HCT116 (cell line): ENCODE results near the gene CCDC3. TPM values are rescaled to one million over a fixed set of nuclear protein-coding genes. Genes with fewer than 3 reads are reported as not detected.

Source experiments
- ATAC-seq: fragments of 200-7000 bp; cut with Tn5 transposase; 2 replicates; pipeline ENCODE4 v1.9.1; 2020; ENCODE audit warnings: mild to moderate bottlenecking, moderate library complexity
- BruUV-seq: library from RNA; stranded (reverse); fragments of 400-500 nt; replicated peaks from 2 replicates; lab custom pipeline; 2021; lab: Mats Ljungman, UMichigan
- CTCF ChIA-PET: fragments of 300-600 bp; sonication (Branson Sonifier 250); formaldehyde crosslinking; loops from one replicate; lab custom pipeline; 2021; ENCODE audit warnings: antibody characterized with exemption; lab: Charles Lee
- POLR2A ChIA-PET: fragments of 300-600, 350-600 bp; sonication (Branson Sonifier 250); formaldehyde crosslinking; loops from one replicate; lab custom pipeline; 2021; ENCODE audit warnings: antibody characterized with exemption; lab: Charles Lee
- RAD21 ChIA-PET, 2 experiments: fragments of 300-600 bp; sonication (Branson Sonifier 250); formaldehyde crosslinking; loops; one replicate each; lab custom pipeline; 2023; ENCODE audit warnings: low total read pairs in 2 of 2; ENCODE audit not compliant: uncharacterized antibody in 2 of 2, unreplicated experiment in 2 of 2, low non-redundant PET in 1 of 2; lab: Charles Lee
- DNase-seq: peaks from one replicate; pipeline ENCODE4 v3.0.0-alpha.2; 2010; ENCODE audit warnings: low read depth, low spot score
- H2AFZ ChIP-seq: fragments of 200-600 bp; shearing (Covaris generic), sonication (generic); 2 replicates; pipeline ENCODE4 v1.6.1; 2017; ENCODE audit warnings: low read depth, mixed run types, mixed read lengths, antibody characterized with exemption, low read length; ENCODE audit not compliant: poor library complexity, severe bottlenecking
- H3K27ac ChIP-seq: 2 replicates; pipeline ENCODE4 v1.5.1; 2012; ENCODE audit warnings: low read depth, low read length
- H3K27me3 ChIP-seq: fragments of 200-600 bp; sonication (generic); 2 replicates; pipeline ENCODE4 v1.6.1; 2016; ENCODE audit warnings: mixed run types, low read length, mixed read lengths; ENCODE audit not compliant: insufficient read depth
- H3K36me3 ChIP-seq, 2 experiments: fragments of 200-500 bp in 1 of 2; fragments of 200-600 bp in 1 of 2; sonication (Bioruptor generic) in 1 of 2; sonication (generic) in 1 of 2; 2 replicates each; pipeline versions ENCODE4 v1.5.1 to v1.6.1; 2014 to 2016; ENCODE audit warnings: low read length in 2 of 2, inconsistent platforms in 1 of 2, mixed read lengths in 1 of 2, mixed run types in 1 of 2; ENCODE audit not compliant: insufficient read depth in 2 of 2, control insufficient read depth in 1 of 2
- H3K4me1 ChIP-seq, 2 experiments: fragments of 200-600 bp in 1 of 2; sonication (generic) in 1 of 2; 2 replicates each; pipeline versions ENCODE4 v1.5.1 to v1.6.1; 2012 to 2017; ENCODE audit warnings: low read length in 2 of 2, inconsistent platforms in 1 of 2, mild to moderate bottlenecking in 1 of 2, mixed read lengths in 1 of 2, mixed run types in 1 of 2, moderate library complexity in 1 of 2; ENCODE audit not compliant: insufficient read depth in 2 of 2, control insufficient read depth in 1 of 2
- H3K4me2 ChIP-seq: fragments of 200-600 bp; sonication (generic); 2 replicates; pipeline ENCODE4 v1.6.1; 2017; ENCODE audit warnings: mixed run types, low read length, mixed read lengths
- H3K4me3 ChIP-seq, 2 experiments: fragments of 200-600 bp in 1 of 2; sonication (generic) in 1 of 2; replicated peaks in 1 of 2; 2 replicates each; pipeline ENCODE4 v1.5.1; 2011 to 2016; ENCODE audit warnings: low read length in 2 of 2, control low read depth in 1 of 2, low read depth in 1 of 2, mild to moderate bottlenecking in 1 of 2, mixed read lengths in 1 of 2, mixed run types in 1 of 2
- H3K79me2 ChIP-seq: fragments of 200-600 bp; sonication (generic); 2 replicates; pipeline ENCODE4 v1.6.1; 2017; ENCODE audit warnings: mild to moderate bottlenecking, mixed run types, low read length, moderate library complexity, mixed read lengths; ENCODE audit not compliant: insufficient read depth
- H3K9ac ChIP-seq: fragments of 200-600 bp; sonication (generic); 2 replicates; pipeline ENCODE4 v1.6.1; 2016; ENCODE audit warnings: low read length, mixed read lengths
- H3K9me2 ChIP-seq: fragments of 200-600 bp; sonication (generic), shearing (Covaris generic); 2 replicates; pipeline ENCODE4 v1.6.1; 2017; ENCODE audit warnings: mixed run types, mild to moderate bottlenecking, moderate library complexity; ENCODE audit not compliant: insufficient read depth
- H3K9me3 ChIP-seq, 2 experiments: fragments of 200-500 bp in 1 of 2; fragments of 200-600 bp in 1 of 2; sonication (Bioruptor generic) in 1 of 2; sonication (generic) in 1 of 2; 2 replicates each; pipeline ENCODE4 v1.6.1; 2014 to 2017; ENCODE audit warnings: low read length in 2 of 2, mixed read lengths in 2 of 2, inconsistent platforms in 1 of 2, low read depth in 1 of 2, mild to moderate bottlenecking in 1 of 2, mixed run types in 1 of 2, moderate library complexity in 1 of 2; ENCODE audit not compliant: control insufficient read depth in 1 of 2, insufficient read depth in 1 of 2
- H4K20me1 ChIP-seq: fragments of 200-600 bp; sonication (generic), shearing (Covaris generic); 2 replicates; pipeline ENCODE4 v1.6.1; 2017; ENCODE audit warnings: mixed run types, mild to moderate bottlenecking, moderate library complexity; ENCODE audit not compliant: insufficient read depth
- CBX3 ChIP-seq: IDR thresholded peaks from 2 replicates; pipeline ENCODE4 v1.6.1; 2012; ENCODE audit warnings: low read depth
- CEBPB ChIP-seq: IDR thresholded peaks from 2 replicates; pipeline ENCODE4 v1.6.1; 2012; ENCODE audit warnings: low read depth
- EGR1 ChIP-seq: IDR thresholded peaks from 2 replicates; pipeline ENCODE4 v1.6.1; 2012; ENCODE audit warnings: low read depth
- EZH2 ChIP-seq: fragments of 200-600 bp; sonication (generic); IDR thresholded peaks from 2 replicates; pipeline ENCODE4 v1.6.1; 2017; ENCODE audit warnings: antibody characterized with exemption, mixed run types
- EZH2phosphoT487 ChIP-seq: fragments of 200-600 bp; IDR thresholded peaks from 2 replicates; pipeline ENCODE4 v1.6.1; 2018; ENCODE audit warnings: antibody characterized with exemption, borderline replicate concordance
- FOSL1 ChIP-seq: IDR thresholded peaks from 2 replicates; pipeline ENCODE4 v1.6.1; 2012; ENCODE audit warnings: low read depth
- JUND ChIP-seq: IDR thresholded peaks from 2 replicates; pipeline ENCODE4 v1.6.1; 2012
- POLR2AphosphoS5 ChIP-seq: IDR thresholded peaks from 2 replicates; pipeline ENCODE4 v1.6.1; 2011; ENCODE audit warnings: mild to moderate bottlenecking, low read depth, low read length, moderate library complexity
- RAD21 ChIP-seq: IDR thresholded peaks from 2 replicates; pipeline ENCODE4 v1.6.1; 2012; ENCODE audit warnings: low read depth, mild to moderate bottlenecking
- SRF ChIP-seq: IDR thresholded peaks from 2 replicates; pipeline ENCODE4 v1.6.1; 2012; ENCODE audit warnings: low read depth
- YY1 ChIP-seq: IDR thresholded peaks from 2 replicates; pipeline ENCODE4 v1.6.1; 2011; ENCODE audit warnings: low read length, low read depth, moderate library complexity, mild to moderate bottlenecking; ENCODE audit not compliant: insufficient replicate concordance; ENCODE audit errors: extremely low read depth
- intact Hi-C: fragments of 100-400 bp; cut with micrococcal nuclease; formaldehyde crosslinking; loops from 2 replicates; pipeline ENCODE4 v1.10.0; 2022
- total RNA-seq: library from RNA; stranded (reverse); gene quantifications from one replicate; pipeline ENCODE4 v1.2.1, GENCODE V29; 2021; ENCODE audit not compliant: unreplicated experiment
- TF ChIP-seq, protein P1 (sequence below), 3 experiments: fragments of 200-600 bp in 1 of 3; sonication (generic) in 1 of 3; IDR thresholded peaks in 2 of 3; conservative IDR thresholded peaks in 1 of 3; 2 replicates each; pipeline ENCODE4 v1.5.1; 2012 to 2017; ENCODE audit warnings: low read depth in 2 of 3, low read length in 2 of 3, antibody characterized with exemption in 1 of 3, borderline replicate concordance in 1 of 3, control low read depth in 1 of 3, mild to moderate bottlenecking in 1 of 3, mixed read lengths in 1 of 3, mixed run types in 1 of 3, moderate library complexity in 1 of 3; ENCODE audit not compliant: insufficient read depth in 1 of 3
- TF ChIP-seq, protein P2 (sequence below): IDR thresholded peaks from 2 replicates; pipeline ENCODE4 v1.6.1; 2012
- TF ChIP-seq, protein P3 (sequence below): IDR thresholded peaks from 2 replicates; pipeline ENCODE4 v1.6.1; 2012; ENCODE audit warnings: low read depth

Gene CCDC3
- total RNA-seq, 1 experiment from 2014 or later = 10.5 TPM

DNA sequence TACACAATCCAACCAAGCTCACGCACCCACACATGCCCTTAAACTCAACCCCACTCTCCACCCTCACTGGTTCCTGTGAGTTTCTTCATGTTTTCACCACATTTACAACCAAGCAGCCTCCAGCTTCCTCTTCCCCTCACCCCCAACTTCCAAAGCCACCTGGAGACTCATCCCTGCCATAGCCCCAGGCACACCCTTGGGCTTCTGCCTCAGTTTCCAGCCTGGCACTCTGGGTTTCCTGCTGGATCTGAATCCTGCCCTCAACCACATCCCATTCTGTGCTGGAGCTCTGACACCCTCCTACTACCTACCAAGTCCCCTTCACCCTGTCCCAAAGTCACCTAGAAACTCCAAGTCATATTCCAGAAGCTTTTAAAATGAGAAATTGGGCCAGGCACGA lies 29.4 kb downstream of the CCDC3 start (continued):
- TF ChIP-seq, protein P1, sequence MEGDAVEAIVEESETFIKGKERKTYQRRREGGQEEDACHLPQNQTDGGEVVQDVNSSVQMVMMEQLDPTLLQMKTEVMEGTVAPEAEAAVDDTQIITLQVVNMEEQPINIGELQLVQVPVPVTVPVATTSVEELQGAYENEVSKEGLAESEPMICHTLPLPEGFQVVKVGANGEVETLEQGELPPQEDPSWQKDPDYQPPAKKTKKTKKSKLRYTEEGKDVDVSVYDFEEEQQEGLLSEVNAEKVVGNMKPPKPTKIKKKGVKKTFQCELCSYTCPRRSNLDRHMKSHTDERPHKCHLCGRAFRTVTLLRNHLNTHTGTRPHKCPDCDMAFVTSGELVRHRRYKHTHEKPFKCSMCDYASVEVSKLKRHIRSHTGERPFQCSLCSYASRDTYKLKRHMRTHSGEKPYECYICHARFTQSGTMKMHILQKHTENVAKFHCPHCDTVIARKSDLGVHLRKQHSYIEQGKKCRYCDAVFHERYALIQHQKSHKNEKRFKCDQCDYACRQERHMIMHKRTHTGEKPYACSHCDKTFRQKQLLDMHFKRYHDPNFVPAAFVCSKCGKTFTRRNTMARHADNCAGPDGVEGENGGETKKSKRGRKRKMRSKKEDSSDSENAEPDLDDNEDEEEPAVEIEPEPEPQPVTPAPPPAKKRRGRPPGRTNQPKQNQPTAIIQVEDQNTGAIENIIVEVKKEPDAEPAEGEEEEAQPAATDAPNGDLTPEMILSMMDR (IDR thresholded peaks at IDR 0.05 in 2 of 3, conservative IDR thresholded peaks at IDR 0.05 in 1 of 3; ENCODE audit: borderline replicate concordance in 1 of 3, insufficient read depth in 1 of 3, low read depth in 2 of 3, low read length in 2 of 3) = no peak

DNA sequence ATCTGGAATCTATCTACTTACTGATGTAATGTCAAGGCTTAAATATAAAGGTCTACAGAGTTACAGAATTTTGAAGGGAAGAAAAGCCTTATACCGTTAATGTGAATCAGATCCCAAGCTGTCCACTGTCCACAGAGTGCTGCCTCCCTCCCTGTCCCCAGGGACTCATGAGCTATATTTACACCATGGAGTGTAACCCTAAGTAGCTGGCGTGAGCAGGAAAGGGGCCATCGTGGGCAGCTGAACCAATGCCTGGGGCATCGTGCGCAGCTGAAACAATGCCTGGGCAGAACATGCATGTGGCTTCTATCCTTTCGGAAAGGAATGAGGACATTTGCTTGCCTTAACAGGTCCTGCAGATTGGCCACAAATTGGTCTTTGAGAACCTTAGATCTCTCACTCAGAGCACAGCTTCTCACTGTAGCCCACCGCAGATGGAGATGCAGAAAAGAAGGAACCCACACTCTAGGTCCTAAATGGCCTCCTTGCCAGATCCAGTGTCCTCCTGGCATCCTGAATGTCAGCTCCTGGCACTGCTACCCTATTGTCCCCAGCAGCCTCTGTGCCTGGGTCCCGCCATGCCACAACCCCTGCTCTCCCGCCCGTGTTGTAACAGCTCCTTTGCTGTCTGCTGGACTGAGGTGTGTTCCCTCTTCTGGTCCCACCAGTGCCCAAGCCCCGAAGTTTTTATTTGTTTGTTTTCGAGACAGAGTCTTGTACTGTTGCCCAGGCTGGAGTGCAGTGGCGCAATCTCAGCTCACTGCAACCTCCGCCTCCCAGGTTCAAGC lies 30.3 kb downstream of the CCDC3 start:
- no peak overlapping the region for H2AFZ ChIP-seq
- DNase-seq (no peak), ATAC-seq (no peak)
- ChIA-PET POLR2A (no interaction called here), CTCF (interaction anchor here (1.5 kb wide), 1 partner anchor 20 kb away, joined by 4 read pairs; no protein-coding TSS in a partner anchor), RAD21 (no interaction called here)
- H3K27me3 ChIP-seq = no peaks in the 10 kb centered on the region
- no peaks in the 10 kb centered on the region for H4K20me1 ChIP-seq
- no peaks in the 10 kb centered on the region for H3K4me1 ChIP-seq
- intact Hi-C loops = no loop called here
- H3K9me3 ChIP-seq = no peaks in the 10 kb centered on the region
- no peaks in the 10 kb centered on the region for H3K36me3 ChIP-seq
- no peaks in the 10 kb centered on the region for H3K9me2 ChIP-seq
- H3K4me2 ChIP-seq = no peak overlapping the region
- no peak overlapping the region for H3K27ac ChIP-seq
- H3K79me2 ChIP-seq = no peaks in the 10 kb centered on the region
- H3K4me3 ChIP-seq = no peak overlapping the region
- no peak overlapping the region for H3K9ac ChIP-seq
- BruUV-seq = no TSS peak
- TF ChIP-seq YY1 (no peak), FOSL1 (no peak), RAD21 (no peak), SRF (no peak), CEBPB (no peak), EZH2phosphoT487 (no peak), CBX3 (no peak), EZH2 (no peak), POLR2AphosphoS5 (no peak), EGR1 (no peak), JUND (no peak)
- TF ChIP-seq, protein P2, sequence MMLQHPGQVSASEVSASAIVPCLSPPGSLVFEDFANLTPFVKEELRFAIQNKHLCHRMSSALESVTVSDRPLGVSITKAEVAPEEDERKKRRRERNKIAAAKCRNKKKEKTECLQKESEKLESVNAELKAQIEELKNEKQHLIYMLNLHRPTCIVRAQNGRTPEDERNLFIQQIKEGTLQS = no peak
- TF ChIP-seq, protein P1 (IDR thresholded peaks at IDR 0.05 in 2 of 3, conservative IDR thresholded peaks at IDR 0.05 in 1 of 3; ENCODE audit: borderline replicate concordance in 1 of 3, insufficient read depth in 1 of 3, low read depth in 2 of 3, low read length in 2 of 3) = no peak
- TF ChIP-seq, protein P3, sequence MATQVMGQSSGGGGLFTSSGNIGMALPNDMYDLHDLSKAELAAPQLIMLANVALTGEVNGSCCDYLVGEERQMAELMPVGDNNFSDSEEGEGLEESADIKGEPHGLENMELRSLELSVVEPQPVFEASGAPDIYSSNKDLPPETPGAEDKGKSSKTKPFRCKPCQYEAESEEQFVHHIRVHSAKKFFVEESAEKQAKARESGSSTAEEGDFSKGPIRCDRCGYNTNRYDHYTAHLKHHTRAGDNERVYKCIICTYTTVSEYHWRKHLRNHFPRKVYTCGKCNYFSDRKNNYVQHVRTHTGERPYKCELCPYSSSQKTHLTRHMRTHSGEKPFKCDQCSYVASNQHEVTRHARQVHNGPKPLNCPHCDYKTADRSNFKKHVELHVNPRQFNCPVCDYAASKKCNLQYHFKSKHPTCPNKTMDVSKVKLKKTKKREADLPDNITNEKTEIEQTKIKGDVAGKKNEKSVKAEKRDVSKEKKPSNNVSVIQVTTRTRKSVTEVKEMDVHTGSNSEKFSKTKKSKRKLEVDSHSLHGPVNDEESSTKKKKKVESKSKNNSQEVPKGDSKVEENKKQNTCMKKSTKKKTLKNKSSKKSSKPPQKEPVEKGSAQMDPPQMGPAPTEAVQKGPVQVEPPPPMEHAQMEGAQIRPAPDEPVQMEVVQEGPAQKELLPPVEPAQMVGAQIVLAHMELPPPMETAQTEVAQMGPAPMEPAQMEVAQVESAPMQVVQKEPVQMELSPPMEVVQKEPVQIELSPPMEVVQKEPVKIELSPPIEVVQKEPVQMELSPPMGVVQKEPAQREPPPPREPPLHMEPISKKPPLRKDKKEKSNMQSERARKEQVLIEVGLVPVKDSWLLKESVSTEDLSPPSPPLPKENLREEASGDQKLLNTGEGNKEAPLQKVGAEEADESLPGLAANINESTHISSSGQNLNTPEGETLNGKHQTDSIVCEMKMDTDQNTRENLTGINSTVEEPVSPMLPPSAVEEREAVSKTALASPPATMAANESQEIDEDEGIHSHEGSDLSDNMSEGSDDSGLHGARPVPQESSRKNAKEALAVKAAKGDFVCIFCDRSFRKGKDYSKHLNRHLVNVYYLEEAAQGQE = no peak
